Measurements from ENCODE around the gene KCNS3. TPM values are rescaled to one million over a fixed set of nuclear protein-coding genes. Genes with fewer than 3 reads are reported as not detected.

KCNS3 gene
- total RNA-seq, 1 experiment from 2014 or later: 1.7 TPM

DNA sequence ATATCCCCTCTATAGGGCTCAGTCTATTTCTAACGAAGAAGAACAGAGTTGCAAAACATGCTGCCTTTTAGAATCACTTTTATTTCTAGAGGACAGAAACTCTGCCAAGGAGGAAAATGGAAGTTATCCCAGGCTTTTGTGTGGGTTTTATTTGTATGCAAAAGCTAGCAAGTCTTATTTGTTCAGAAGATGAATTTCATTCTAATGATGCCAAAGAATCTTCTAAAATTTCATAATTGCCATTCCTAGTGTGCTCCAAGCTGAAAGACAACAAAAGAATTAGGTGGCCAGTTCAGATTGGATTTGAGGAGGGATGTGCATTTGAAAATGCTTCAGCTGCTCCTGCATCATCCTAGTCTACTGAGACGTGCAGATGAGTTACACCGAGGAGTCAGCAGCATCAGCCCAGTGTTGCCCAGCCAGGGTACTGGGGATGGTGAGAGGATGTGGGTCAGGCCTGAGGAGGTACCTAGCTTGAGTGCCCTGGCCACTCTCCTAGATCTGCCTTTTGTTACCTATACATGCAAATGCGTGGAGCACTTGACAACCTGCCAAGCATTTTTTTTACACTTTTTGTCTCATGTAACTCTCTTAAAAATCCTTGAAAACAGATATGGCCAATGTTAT is 80.1 kb downstream of the KCNS3 start:
- TF ChIP-seq SIN3A (IDR thresholded peaks at IDR 0.05; ENCODE audit: borderline replicate concordance, insufficient read depth, low read depth, low read length) (no peak), TCF7L2 (IDR thresholded peaks at IDR 0.05; ENCODE audit: low read depth, low read length) (no peak), POLR2AphosphoS5 (IDR thresholded peaks at IDR 0.05; ENCODE audit: low read depth, low read length) (no peak)
- TF ChIP-seq, protein P1, sequence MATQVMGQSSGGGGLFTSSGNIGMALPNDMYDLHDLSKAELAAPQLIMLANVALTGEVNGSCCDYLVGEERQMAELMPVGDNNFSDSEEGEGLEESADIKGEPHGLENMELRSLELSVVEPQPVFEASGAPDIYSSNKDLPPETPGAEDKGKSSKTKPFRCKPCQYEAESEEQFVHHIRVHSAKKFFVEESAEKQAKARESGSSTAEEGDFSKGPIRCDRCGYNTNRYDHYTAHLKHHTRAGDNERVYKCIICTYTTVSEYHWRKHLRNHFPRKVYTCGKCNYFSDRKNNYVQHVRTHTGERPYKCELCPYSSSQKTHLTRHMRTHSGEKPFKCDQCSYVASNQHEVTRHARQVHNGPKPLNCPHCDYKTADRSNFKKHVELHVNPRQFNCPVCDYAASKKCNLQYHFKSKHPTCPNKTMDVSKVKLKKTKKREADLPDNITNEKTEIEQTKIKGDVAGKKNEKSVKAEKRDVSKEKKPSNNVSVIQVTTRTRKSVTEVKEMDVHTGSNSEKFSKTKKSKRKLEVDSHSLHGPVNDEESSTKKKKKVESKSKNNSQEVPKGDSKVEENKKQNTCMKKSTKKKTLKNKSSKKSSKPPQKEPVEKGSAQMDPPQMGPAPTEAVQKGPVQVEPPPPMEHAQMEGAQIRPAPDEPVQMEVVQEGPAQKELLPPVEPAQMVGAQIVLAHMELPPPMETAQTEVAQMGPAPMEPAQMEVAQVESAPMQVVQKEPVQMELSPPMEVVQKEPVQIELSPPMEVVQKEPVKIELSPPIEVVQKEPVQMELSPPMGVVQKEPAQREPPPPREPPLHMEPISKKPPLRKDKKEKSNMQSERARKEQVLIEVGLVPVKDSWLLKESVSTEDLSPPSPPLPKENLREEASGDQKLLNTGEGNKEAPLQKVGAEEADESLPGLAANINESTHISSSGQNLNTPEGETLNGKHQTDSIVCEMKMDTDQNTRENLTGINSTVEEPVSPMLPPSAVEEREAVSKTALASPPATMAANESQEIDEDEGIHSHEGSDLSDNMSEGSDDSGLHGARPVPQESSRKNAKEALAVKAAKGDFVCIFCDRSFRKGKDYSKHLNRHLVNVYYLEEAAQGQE (IDR thresholded peaks at IDR 0.05; ENCODE audit: insufficient read depth in 1 of 2, low read depth in 2 of 2, low read length in 1 of 2): no peak
- DNase-seq (ENCODE audit: low read depth, low spot score) (no peak), ATAC-seq (no peak)
- no peaks in the 10 kb centered on the region for H3K4me1 ChIP-seq (ENCODE audit: control insufficient read depth, insufficient read depth, low read length)
- no peaks in the 10 kb centered on the region for H3K9me3 ChIP-seq (ENCODE audit: control insufficient read depth, insufficient read depth, low read depth, low read length)
- CTCF ChIA-PET: no interaction called here
- no peaks in the 10 kb centered on the region for H3K36me3 ChIP-seq (ENCODE audit: control insufficient read depth, insufficient read depth, low read length)
- POLR2A ChIA-PET: no interaction called here
- H3K27ac ChIP-seq (ENCODE audit: low read length): no peak overlapping the region
- intact Hi-C loops (cut with micrococcal nuclease; ENCODE audit: unreplicated experiment) (no loop called here), in situ Hi-C loops (cut with HindIII; ENCODE audit: low pct_unique_long_range_greater_than_20kb, low sequenced_read_pairs) (no loop called here)
- no TSS peak for BruUV-seq (replicated peaks)
- no peaks in the 10 kb centered on the region; the same call in 1 of the 2 replicates for H3K27me3 ChIP-seq (ENCODE audit: control insufficient read depth, insufficient read depth, low read length)
- H3K4me3 ChIP-seq (ENCODE audit: low read depth in 2 of 2, low read length in 2 of 2): no peak overlapping the region

DNA sequence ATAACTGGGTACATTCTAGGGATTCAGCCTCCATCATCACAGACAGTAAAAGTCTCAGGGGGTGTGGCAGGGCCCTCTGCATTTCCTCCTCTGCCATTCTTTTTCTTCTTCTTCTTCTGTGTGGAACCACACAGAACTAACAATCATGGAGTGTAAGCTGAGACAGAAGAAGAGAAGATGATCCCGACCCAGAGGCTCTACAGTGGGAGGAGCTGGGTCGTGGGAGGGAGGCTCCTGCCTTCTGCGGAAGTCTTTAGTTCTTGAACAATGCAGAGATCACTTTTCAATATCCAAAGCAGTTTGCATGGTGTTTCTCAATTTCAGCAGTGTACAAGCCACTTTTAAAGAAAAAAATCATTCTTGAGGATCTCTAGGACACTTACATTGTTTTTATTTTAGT is 80.9 kb downstream of the KCNS3 start:
- Histone ChIP-seq H3K4me3 (ENCODE audit: low read depth in 2 of 2, low read length in 2 of 2) (no peak overlapping the region), H3K4me1 (ENCODE audit: control insufficient read depth, insufficient read depth, low read length) (no peaks in the 10 kb centered on the region), H3K36me3 (ENCODE audit: control insufficient read depth, insufficient read depth, low read length) (no peaks in the 10 kb centered on the region), H3K27me3 (ENCODE audit: control insufficient read depth, insufficient read depth, low read length) (no peaks in the 10 kb centered on the region; the same call in 1 of the 2 replicates), H3K9me3 (ENCODE audit: control insufficient read depth, insufficient read depth, low read depth, low read length) (no peaks in the 10 kb centered on the region), H3K27ac (ENCODE audit: low read length) (no peak overlapping the region)
- ChIA-PET POLR2A (no interaction called here), CTCF (no interaction called here)
- intact Hi-C loops (cut with micrococcal nuclease; ENCODE audit: unreplicated experiment) (no loop called here), in situ Hi-C loops (cut with HindIII; ENCODE audit: low pct_unique_long_range_greater_than_20kb, low sequenced_read_pairs) (no loop called here)
- no peak for ATAC-seq
- BruUV-seq (replicated peaks): no TSS peak
- TF ChIP-seq POLR2AphosphoS5 (IDR thresholded peaks at IDR 0.05; ENCODE audit: low read depth, low read length) (no peak), TCF7L2 (IDR thresholded peaks at IDR 0.05; ENCODE audit: low read depth, low read length) (no peak), SIN3A (IDR thresholded peaks at IDR 0.05; ENCODE audit: borderline replicate concordance, insufficient read depth, low read depth, low read length) (no peak)
- TF ChIP-seq, protein P1 (IDR thresholded peaks at IDR 0.05; ENCODE audit: insufficient read depth in 1 of 2, low read depth in 2 of 2, low read length in 1 of 2): no peak
- TF ChIP-seq, protein P2, sequence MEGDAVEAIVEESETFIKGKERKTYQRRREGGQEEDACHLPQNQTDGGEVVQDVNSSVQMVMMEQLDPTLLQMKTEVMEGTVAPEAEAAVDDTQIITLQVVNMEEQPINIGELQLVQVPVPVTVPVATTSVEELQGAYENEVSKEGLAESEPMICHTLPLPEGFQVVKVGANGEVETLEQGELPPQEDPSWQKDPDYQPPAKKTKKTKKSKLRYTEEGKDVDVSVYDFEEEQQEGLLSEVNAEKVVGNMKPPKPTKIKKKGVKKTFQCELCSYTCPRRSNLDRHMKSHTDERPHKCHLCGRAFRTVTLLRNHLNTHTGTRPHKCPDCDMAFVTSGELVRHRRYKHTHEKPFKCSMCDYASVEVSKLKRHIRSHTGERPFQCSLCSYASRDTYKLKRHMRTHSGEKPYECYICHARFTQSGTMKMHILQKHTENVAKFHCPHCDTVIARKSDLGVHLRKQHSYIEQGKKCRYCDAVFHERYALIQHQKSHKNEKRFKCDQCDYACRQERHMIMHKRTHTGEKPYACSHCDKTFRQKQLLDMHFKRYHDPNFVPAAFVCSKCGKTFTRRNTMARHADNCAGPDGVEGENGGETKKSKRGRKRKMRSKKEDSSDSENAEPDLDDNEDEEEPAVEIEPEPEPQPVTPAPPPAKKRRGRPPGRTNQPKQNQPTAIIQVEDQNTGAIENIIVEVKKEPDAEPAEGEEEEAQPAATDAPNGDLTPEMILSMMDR (IDR thresholded peaks at IDR 0.05): no peak
- DNase-seq (ENCODE audit: low read depth, low spot score): no peak

All from Panc1 (cell line).